CD14-positive monocyte (primary cell): ENCODE measurements around the gene TNFRSF25. TPM values are rescaled to one million over a fixed set of nuclear protein-coding genes. Genes with fewer than 3 reads are reported as not detected.

Source experiments
- DNase-seq, 3 donors: peaks; one replicate each; pipeline ENCODE4 v3.0.0-alpha.2; 2011 to 2022
- H2AFZ ChIP-seq: 2 replicates; pipeline ENCODE4 v1.6.0; 2012; ENCODE audit warnings: mild to moderate bottlenecking, low read depth, low read length, inconsistent platforms; ENCODE audit not compliant: insufficient read depth, poor library complexity, severe bottlenecking
- H3K27ac ChIP-seq, 2 donors: 1 replicate in 1 of 2; 2 replicates in 1 of 2; pipeline ENCODE4 v1.5.1; 2012 to 2013; ENCODE audit warnings: low read length in 2 of 2, control low read depth in 1 of 2, inconsistent platforms in 1 of 2, low read depth in 1 of 2, mild to moderate bottlenecking in 1 of 2
- H3K27me3 ChIP-seq, 2 donors: one replicate each; pipeline versions ENCODE4 v1.6.0 to v1.6.1; 2011 to 2013; ENCODE audit warnings: low read length in 2 of 2; ENCODE audit not compliant: control insufficient read depth in 2 of 2, insufficient read depth in 2 of 2
- H3K36me3 ChIP-seq, 2 donors: replicated peaks in 1 of 2; 1 replicate in 1 of 2; 2 replicates in 1 of 2; pipeline versions ENCODE4 v1.5.1 to v1.6.1; 2012 to 2013; ENCODE audit warnings: low read length in 2 of 2, control low read depth in 1 of 2, inconsistent platforms in 1 of 2, mild to moderate bottlenecking in 1 of 2; ENCODE audit not compliant: insufficient read depth in 2 of 2, control insufficient read depth in 1 of 2
- H3K4me1 ChIP-seq, 2 donors: 1 replicate in 1 of 2; 2 replicates in 1 of 2; pipeline versions ENCODE4 v1.5.1 to v1.6.1; 2012 to 2013; ENCODE audit warnings: low read length in 2 of 2, control low read depth in 1 of 2, inconsistent platforms in 1 of 2, mild to moderate bottlenecking in 1 of 2, moderate library complexity in 1 of 2; ENCODE audit not compliant: insufficient read depth in 2 of 2, control insufficient read depth in 1 of 2
- H3K4me2 ChIP-seq: replicated peaks from 2 replicates; pipeline ENCODE3; 2012; ENCODE audit warnings: low read length, moderate library complexity, mild to moderate bottlenecking; ENCODE audit not compliant: poor library complexity, severe bottlenecking; ENCODE audit errors: extremely low read depth
- H3K4me3 ChIP-seq, 3 experiments: fragments of 200-600 bp in 1 of 3; sonication (generic) in 1 of 3; replicated peaks in 1 of 3; 1 replicate in 2 of 3; 2 replicates in 1 of 3; pipeline ENCODE4 v1.5.1; 2011 to 2013; ENCODE audit warnings: low read length in 3 of 3, mild to moderate bottlenecking in 3 of 3, control low read depth in 2 of 3, low read depth in 2 of 3, inconsistent platforms in 1 of 3, moderate library complexity in 1 of 3
- H3K79me2 ChIP-seq: 2 replicates; pipeline ENCODE4 v1.6.0; 2012; ENCODE audit warnings: mild to moderate bottlenecking, control low read depth, inconsistent platforms, low read length, moderate library complexity; ENCODE audit not compliant: insufficient read depth
- H3K9ac ChIP-seq: 2 replicates; pipeline ENCODE4 v1.6.0; 2017; ENCODE audit warnings: low read length, mild to moderate bottlenecking; ENCODE audit not compliant: insufficient read depth, poor library complexity, severe bottlenecking
- H3K9me3 ChIP-seq, 2 donors: replicated peaks in 1 of 2; 1 replicate in 1 of 2; 2 replicates in 1 of 2; pipeline versions ENCODE4 v1.5.1 to v1.6.1; 2012 to 2013; ENCODE audit warnings: low read length in 2 of 2, control low read depth in 1 of 2; ENCODE audit not compliant: control insufficient read depth in 1 of 2, insufficient read depth in 1 of 2
- H4K20me1 ChIP-seq: 2 replicates; pipeline ENCODE4 v1.6.0; 2012; ENCODE audit warnings: mild to moderate bottlenecking, low read length, control low read depth, moderate library complexity; ENCODE audit not compliant: insufficient read depth
- H3K27ac Mint-ChIP-seq, 7 donors: one replicate each; pipeline ENCODE4 v1.8.0; 2020; ENCODE audit warnings: mild to moderate bottlenecking in 7 of 7, mixed read lengths in 7 of 7, moderate library complexity in 6 of 7, inconsistent platforms in 2 of 7
- H3K27me3 Mint-ChIP-seq, 3 donors: one replicate each; pipeline ENCODE4 v1.8.0; 2021 to 2022; ENCODE audit warnings: low read depth in 3 of 3, mild to moderate bottlenecking in 3 of 3, mixed read lengths in 3 of 3, moderate library complexity in 3 of 3, inconsistent platforms in 1 of 3
- H3K36me3 Mint-ChIP-seq, 2 donors: one replicate each; pipeline ENCODE4 v1.8.0; 2020; ENCODE audit warnings: mixed read lengths in 2 of 2, inconsistent platforms in 1 of 2, mild to moderate bottlenecking in 1 of 2
- H3K4me1 Mint-ChIP-seq: one replicate; pipeline ENCODE4 v1.8.0; 2020; ENCODE audit warnings: mild to moderate bottlenecking, mixed read lengths
- H3K4me3 Mint-ChIP-seq, 2 donors: one replicate each; pipeline ENCODE4 v1.8.0; 2020; ENCODE audit warnings: mild to moderate bottlenecking in 2 of 2, mixed read lengths in 2 of 2, moderate library complexity in 1 of 2
- H3K9me3 Mint-ChIP-seq, 7 donors: one replicate each; pipeline ENCODE4 v1.8.0; 2020 to 2022; ENCODE audit warnings: mixed read lengths in 7 of 7, mild to moderate bottlenecking in 6 of 7, moderate library complexity in 6 of 7, inconsistent platforms in 2 of 7
- CTCF ChIP-seq: fragments of 200-600 bp; IDR thresholded peaks from one replicate; pipeline ENCODE4 v1.8.0; 2022; ENCODE audit warnings: antibody characterized with exemption, mild to moderate bottlenecking
- WGBS: methylation state at CpG from one replicate; pipeline ENCODE4 v1.1.5; 2013; ENCODE audit warnings: missing lambda C conversion rate; ENCODE audit not compliant: insufficient coverage; 5-methylcytosine and 5-hydroxymethylcytosine counted together
- intact Hi-C, 2 donors: fragments of 100-400 bp; cut with micrococcal nuclease; formaldehyde crosslinking; loops; one replicate each; pipeline versions ENCODE4 v1.15.0 to v1.15.1; 2023
- polyA plus RNA-seq, 3 donors: library from polyadenylated mRNA; depleted of rRNA in 1 of 3; unstranded in 2 of 3; stranded (reverse) in 1 of 3; fragments of 300-500 nt in 2 of 3; fragments of >200 nt in 1 of 3; fragmentation: Illumina TruSeq in 2 of 3; gene quantifications; 1 replicate in 2 of 3; 2 replicates in 1 of 3; pipeline ENCODE4 v1.2.3, GENCODE V29; 2012 to 2021

The TNFRSF25 gene
- polyA plus RNA-seq, 3 donors = 0.33 to 3.0 (median 0.48) TPM

DNA sequence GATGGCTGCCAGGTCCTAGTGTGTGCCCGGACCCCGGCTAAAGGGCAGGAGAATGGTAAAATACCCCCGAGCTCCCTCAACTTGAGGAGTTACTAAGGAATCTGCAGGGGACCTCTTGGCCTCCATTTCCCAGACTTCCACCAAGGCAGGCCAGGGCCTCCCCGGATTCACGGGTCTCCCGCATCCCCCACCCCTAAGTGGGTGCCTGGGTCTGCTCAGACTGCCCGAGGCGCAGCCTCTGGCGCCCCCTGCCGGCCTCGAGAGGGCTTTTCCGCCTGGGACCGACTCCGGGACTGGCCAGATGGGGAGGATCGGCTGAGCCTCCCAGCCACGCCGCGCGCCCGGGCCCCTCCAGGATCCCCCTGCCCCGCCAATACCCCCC, 23.8 kb upstream of the TNFRSF25 start:
- Mint-ChIP-seq H3K27me3 (peaks cover 48 to 74% (median 53%) of the 10 kb centered on the region in 3 donors), H3K36me3 (no peaks in the 10 kb centered on the region), H3K4me1 (peaks cover 5% of the 10 kb centered on the region), H3K27ac (no peak overlapping the region), H3K4me3 (peak overlapping the region; percentile 31 to 69), H3K9me3 (peaks cover 0 to 4% (median 2%) of the 10 kb centered on the region in 7 donors)
- Histone ChIP-seq H3K4me1 (peaks cover 9 to 10% of the 10 kb centered on the region in 2 donors), H3K36me3 (no peaks in the 10 kb centered on the region), H3K9ac (no peak overlapping the region), H3K9me3 (no peaks in the 10 kb centered on the region), H3K27ac (no peak overlapping the region), H3K4me2 (peak overlapping the region; percentile 48), H3K4me3 (no peak overlapping the region), H2AFZ (peak overlapping the region; percentile 29), H3K27me3 (peaks cover 5 to 49% of the 10 kb centered on the region in 2 donors), H4K20me1 (no peaks in the 10 kb centered on the region), H3K79me2 (no peaks in the 10 kb centered on the region)
- intact Hi-C loops = loop anchor here in 1 of 2 donors (5.0 kb wide), 1 partner anchor 728 kb away; no protein-coding TSS in a partner anchor
- WGBS = 9% methylated on average over 19 of the region's 21 CpGs
- TF ChIP-seq CTCF = peak; percentile 93
- DNase-seq = peak; percentile 24 to 49 (median 32)

GRCh38 chr1:6489383-6489765, 23.4 kb upstream of the TNFRSF25 start:
- peaks cover 5% of the 10 kb centered on the region for H3K4me1 Mint-ChIP-seq
- Histone ChIP-seq H3K27ac (no peak overlapping the region), H4K20me1 (no peaks in the 10 kb centered on the region), H3K4me2 (no peak overlapping the region), H3K27me3 (peaks cover 8 to 51% of the 10 kb centered on the region in 2 donors), H3K4me3 (no peak overlapping the region), H3K79me2 (no peaks in the 10 kb centered on the region), H3K4me1 (peaks cover 9 to 10% of the 10 kb centered on the region in 2 donors), H3K36me3 (no peaks in the 10 kb centered on the region), H3K9me3 (no peaks in the 10 kb centered on the region), H3K9ac (no peak overlapping the region), H2AFZ (no peak overlapping the region)
- H3K9me3 Mint-ChIP-seq = peaks cover 0 to 4% (median 2%) of the 10 kb centered on the region in 7 donors
- DNase-seq = no peak
- 60% methylated on average over 1 of the region's 9 CpGs for WGBS
- H3K27me3 Mint-ChIP-seq = peaks cover 49 to 74% (median 55%) of the 10 kb centered on the region in 3 donors
- intact Hi-C loops = loop anchor here in 1 of 2 donors (5.0 kb wide), 1 partner anchor 728 kb away; no protein-coding TSS in a partner anchor
- no peak for TF ChIP-seq CTCF
- H3K36me3 Mint-ChIP-seq = no peaks in the 10 kb centered on the region
- H3K27ac Mint-ChIP-seq = no peak overlapping the region
- no peak overlapping the region for H3K4me3 Mint-ChIP-seq
